CD14-positive monocyte (primary cell): ENCODE data around the gene IFNL2. TPM values are rescaled to one million over a fixed set of nuclear protein-coding genes. Genes with fewer than 3 reads are reported as not detected.
"Not testable (repeated sequence)": the region's sequence is repeated elsewhere in the genome, so short reads cannot be mapped to it uniquely, and the experiment has no call there.

Experiments used
- DNase-seq, 3 donors: peaks; one replicate each; pipeline ENCODE4 v3.0.0-alpha.2; 2011 to 2022
- H2AFZ ChIP-seq: 2 replicates; pipeline ENCODE4 v1.6.0; 2012; ENCODE audit warnings: mild to moderate bottlenecking, low read depth, low read length, inconsistent platforms; ENCODE audit not compliant: insufficient read depth, poor library complexity, severe bottlenecking
- H3K27ac ChIP-seq, 2 donors: 1 replicate in 1 of 2; 2 replicates in 1 of 2; pipeline ENCODE4 v1.5.1; 2012 to 2013; ENCODE audit warnings: low read length in 2 of 2, control low read depth in 1 of 2, inconsistent platforms in 1 of 2, low read depth in 1 of 2, mild to moderate bottlenecking in 1 of 2
- H3K27me3 ChIP-seq, 2 donors: one replicate each; pipeline versions ENCODE4 v1.6.0 to v1.6.1; 2011 to 2013; ENCODE audit warnings: low read length in 2 of 2; ENCODE audit not compliant: control insufficient read depth in 2 of 2, insufficient read depth in 2 of 2
- H3K36me3 ChIP-seq, 2 donors: replicated peaks in 1 of 2; 1 replicate in 1 of 2; 2 replicates in 1 of 2; pipeline versions ENCODE4 v1.5.1 to v1.6.1; 2012 to 2013; ENCODE audit warnings: low read length in 2 of 2, control low read depth in 1 of 2, inconsistent platforms in 1 of 2, mild to moderate bottlenecking in 1 of 2; ENCODE audit not compliant: insufficient read depth in 2 of 2, control insufficient read depth in 1 of 2
- H3K4me1 ChIP-seq, 2 donors: 1 replicate in 1 of 2; 2 replicates in 1 of 2; pipeline versions ENCODE4 v1.5.1 to v1.6.1; 2012 to 2013; ENCODE audit warnings: low read length in 2 of 2, control low read depth in 1 of 2, inconsistent platforms in 1 of 2, mild to moderate bottlenecking in 1 of 2, moderate library complexity in 1 of 2; ENCODE audit not compliant: insufficient read depth in 2 of 2, control insufficient read depth in 1 of 2
- H3K4me2 ChIP-seq: replicated peaks from 2 replicates; pipeline ENCODE3; 2012; ENCODE audit warnings: low read length, moderate library complexity, mild to moderate bottlenecking; ENCODE audit not compliant: poor library complexity, severe bottlenecking; ENCODE audit errors: extremely low read depth
- H3K4me3 ChIP-seq, 3 experiments: fragments of 200-600 bp in 1 of 3; sonication (generic) in 1 of 3; replicated peaks in 1 of 3; 1 replicate in 2 of 3; 2 replicates in 1 of 3; pipeline ENCODE4 v1.5.1; 2011 to 2013; ENCODE audit warnings: low read length in 3 of 3, mild to moderate bottlenecking in 3 of 3, control low read depth in 2 of 3, low read depth in 2 of 3, inconsistent platforms in 1 of 3, moderate library complexity in 1 of 3
- H3K79me2 ChIP-seq: 2 replicates; pipeline ENCODE4 v1.6.0; 2012; ENCODE audit warnings: mild to moderate bottlenecking, control low read depth, inconsistent platforms, low read length, moderate library complexity; ENCODE audit not compliant: insufficient read depth
- H3K9ac ChIP-seq: 2 replicates; pipeline ENCODE4 v1.6.0; 2017; ENCODE audit warnings: low read length, mild to moderate bottlenecking; ENCODE audit not compliant: insufficient read depth, poor library complexity, severe bottlenecking
- H3K9me3 ChIP-seq, 2 donors: replicated peaks in 1 of 2; 1 replicate in 1 of 2; 2 replicates in 1 of 2; pipeline versions ENCODE4 v1.5.1 to v1.6.1; 2012 to 2013; ENCODE audit warnings: low read length in 2 of 2, control low read depth in 1 of 2; ENCODE audit not compliant: control insufficient read depth in 1 of 2, insufficient read depth in 1 of 2
- H4K20me1 ChIP-seq: 2 replicates; pipeline ENCODE4 v1.6.0; 2012; ENCODE audit warnings: mild to moderate bottlenecking, low read length, control low read depth, moderate library complexity; ENCODE audit not compliant: insufficient read depth
- H3K27ac Mint-ChIP-seq, 7 donors: one replicate each; pipeline ENCODE4 v1.8.0; 2020; ENCODE audit warnings: mild to moderate bottlenecking in 7 of 7, mixed read lengths in 7 of 7, moderate library complexity in 6 of 7, inconsistent platforms in 2 of 7
- H3K27me3 Mint-ChIP-seq, 3 donors: one replicate each; pipeline ENCODE4 v1.8.0; 2021 to 2022; ENCODE audit warnings: low read depth in 3 of 3, mild to moderate bottlenecking in 3 of 3, mixed read lengths in 3 of 3, moderate library complexity in 3 of 3, inconsistent platforms in 1 of 3
- H3K36me3 Mint-ChIP-seq, 2 donors: one replicate each; pipeline ENCODE4 v1.8.0; 2020; ENCODE audit warnings: mixed read lengths in 2 of 2, inconsistent platforms in 1 of 2, mild to moderate bottlenecking in 1 of 2
- H3K4me1 Mint-ChIP-seq: one replicate; pipeline ENCODE4 v1.8.0; 2020; ENCODE audit warnings: mild to moderate bottlenecking, mixed read lengths
- H3K4me3 Mint-ChIP-seq, 2 donors: one replicate each; pipeline ENCODE4 v1.8.0; 2020; ENCODE audit warnings: mild to moderate bottlenecking in 2 of 2, mixed read lengths in 2 of 2, moderate library complexity in 1 of 2
- H3K9me3 Mint-ChIP-seq, 7 donors: one replicate each; pipeline ENCODE4 v1.8.0; 2020 to 2022; ENCODE audit warnings: mixed read lengths in 7 of 7, mild to moderate bottlenecking in 6 of 7, moderate library complexity in 6 of 7, inconsistent platforms in 2 of 7
- WGBS: methylation state at CpG from one replicate; pipeline ENCODE4 v1.1.5; 2013; ENCODE audit warnings: missing lambda C conversion rate; ENCODE audit not compliant: insufficient coverage; 5-methylcytosine and 5-hydroxymethylcytosine counted together
- intact Hi-C, 2 donors: fragments of 100-400 bp; cut with micrococcal nuclease; formaldehyde crosslinking; loops; one replicate each; pipeline versions ENCODE4 v1.15.0 to v1.15.1; 2023
- polyA plus RNA-seq, 3 donors: library from polyadenylated mRNA; depleted of rRNA in 1 of 3; unstranded in 2 of 3; stranded (reverse) in 1 of 3; fragments of 300-500 nt in 2 of 3; fragments of >200 nt in 1 of 3; fragmentation: Illumina TruSeq in 2 of 3; gene quantifications; 1 replicate in 2 of 3; 2 replicates in 1 of 3; pipeline ENCODE4 v1.2.3, GENCODE V29; 2012 to 2021

IFNL2 gene
- polyA plus RNA-seq, 3 donors = not detected

GRCh38 chr19:39244410-39245100 lies 23.6 kb upstream of the IFNL2 start, which contains the start of gene IFNL3:
Gene IFNL3, minus strand, starts transcription at chr19:39245006. Its CDS starts 39 bp downstream, at chr19:39244967.
- H3K79me2 ChIP-seq, DNase-seq, H3K4me2 ChIP-seq, H3K9me3 ChIP-seq, intact Hi-C loops, H3K36me3 Mint-ChIP-seq, H2AFZ ChIP-seq, H3K4me1 ChIP-seq, H3K9me3 Mint-ChIP-seq, H3K9ac ChIP-seq, H3K27ac ChIP-seq, H3K4me1 Mint-ChIP-seq, H3K27ac Mint-ChIP-seq, H4K20me1 ChIP-seq, H3K4me3 Mint-ChIP-seq, H3K4me3 ChIP-seq, H3K36me3 ChIP-seq: not testable (repeated sequence)
- peaks cover 17 to 29% (median 24%) of the 10 kb centered on the region in 3 donors for H3K27me3 Mint-ChIP-seq
- H3K27me3 ChIP-seq = peaks cover 2 to 24% of the 10 kb centered on the region in 2 donors
- WGBS = 96% methylated on average over 6 of the region's 12 CpGs

GRCh38 chr19:39245166-39245565 lies 23.0 kb upstream of the IFNL2 start:
- H3K4me1 Mint-ChIP-seq, H4K20me1 ChIP-seq, H3K36me3 Mint-ChIP-seq, H3K27ac ChIP-seq, H3K27ac Mint-ChIP-seq, H3K4me3 ChIP-seq, H3K4me3 Mint-ChIP-seq, H3K9ac ChIP-seq, H3K36me3 ChIP-seq, DNase-seq, intact Hi-C loops, H3K4me1 ChIP-seq, H2AFZ ChIP-seq, H3K4me2 ChIP-seq, H3K9me3 ChIP-seq, H3K79me2 ChIP-seq, H3K9me3 Mint-ChIP-seq: not testable (repeated sequence)
- peaks cover 2 to 24% of the 10 kb centered on the region in 2 donors for H3K27me3 ChIP-seq
- no CpG with 5 or more reads among the region's 1 CpG for WGBS
- H3K27me3 Mint-ChIP-seq = peaks cover 17 to 29% (median 26%) of the 10 kb centered on the region in 3 donors
